Activated T-helper 2 cell treated with anti-CD3 and anti-CD28 coated beads, Interferon-gamma antibody, Interleukin-2, Interleukin-4, amounts not matched to agents 10 μg/mL and 5 μg/mL and 100 μg/mL, durations not matched to agents 14 hours and 24 hours and 36 hours (primary cell): Measurements from ENCODE around the gene MYO16. TPM values are rescaled to one million over a fixed set of nuclear protein-coding genes. Genes with fewer than 3 reads are reported as not detected.
"Not testable (repeated sequence)": the region's sequence is repeated elsewhere in the genome, so short reads cannot be mapped to it uniquely, and the experiment has no call there.

Experiments used
- DNase-seq: peaks from one replicate; pipeline ENCODE4 v3.0.0; 2021; ENCODE audit warnings: low spot score
- H3K27ac Mint-ChIP-seq: one replicate; pipeline ENCODE4 v1.8.0; 2021; ENCODE audit warnings: mixed read lengths
- H3K27me3 Mint-ChIP-seq: one replicate; pipeline ENCODE4 v1.8.0; 2021; ENCODE audit warnings: low read depth, mixed read lengths
- H3K36me3 Mint-ChIP-seq: one replicate; pipeline ENCODE4 v1.8.0; 2021; ENCODE audit warnings: low read depth, mixed read lengths
- H3K4me1 Mint-ChIP-seq: one replicate; pipeline ENCODE4 v1.8.0; 2021; ENCODE audit warnings: low read depth, mixed read lengths
- H3K4me3 Mint-ChIP-seq: one replicate; pipeline ENCODE4 v1.8.0; 2021; ENCODE audit warnings: low read depth, mild to moderate bottlenecking, moderate library complexity, mixed read lengths
- H3K9me3 Mint-ChIP-seq: one replicate; pipeline ENCODE4 v1.8.0; 2021; ENCODE audit warnings: mixed read lengths
- intact Hi-C: fragments of 100-400 bp; cut with micrococcal nuclease; formaldehyde crosslinking; loops from one replicate; pipeline ENCODE4 v1.15.1; 2023
- total RNA-seq: library from RNA; stranded (reverse); gene quantifications from 2 replicates; pipeline ENCODE4 v1.2.3, GENCODE V29; 2022

The MYO16 gene
- total RNA-seq, 1 donor from 2014 or later, result not detected

DNA sequence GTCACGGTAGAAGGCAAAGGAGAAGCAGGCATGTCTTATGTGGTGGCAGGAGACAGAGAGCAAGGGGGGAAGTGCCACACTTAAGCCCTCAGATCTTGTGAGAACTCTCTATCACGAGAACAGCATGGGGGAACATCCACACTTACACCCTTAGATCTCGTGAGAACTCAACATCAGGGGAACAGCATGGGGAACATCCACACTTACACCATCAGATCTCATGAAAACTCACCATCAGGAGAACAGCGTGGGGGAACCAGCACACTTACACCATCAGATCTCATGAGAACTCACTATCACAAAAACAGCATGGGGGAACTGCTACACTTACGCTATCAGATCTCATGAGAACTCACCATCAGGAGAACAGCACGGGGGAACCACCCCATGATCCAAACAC is 445.0 kb downstream of the MYO16 start:
- Mint-ChIP-seq H3K4me3 (no peak overlapping the region), H3K9me3 (no peaks in the 10 kb centered on the region), H3K4me1 (no peaks in the 10 kb centered on the region), H3K36me3 (no peaks in the 10 kb centered on the region), H3K27ac (no peak overlapping the region), H3K27me3 (no peaks in the 10 kb centered on the region)
- intact Hi-C loops, result no loop called here
- no peak for DNase-seq

DNA sequence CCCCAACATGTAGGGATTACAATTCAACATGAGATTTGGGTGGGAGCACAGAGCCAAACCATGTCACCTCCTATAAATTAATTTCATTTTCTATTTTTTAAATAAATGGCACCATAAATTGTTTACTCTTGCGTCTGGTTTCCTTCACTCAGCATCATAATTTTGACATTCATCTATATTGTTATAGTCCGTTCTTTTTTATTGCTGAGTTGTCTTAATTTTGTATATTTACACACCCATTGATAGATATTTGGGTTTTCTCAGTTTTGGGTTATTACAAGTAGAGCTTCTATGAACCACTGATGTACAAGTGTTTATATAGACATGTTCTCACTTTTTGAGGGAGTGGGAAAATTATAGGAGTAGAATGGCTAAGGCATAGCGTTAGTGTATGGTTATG is 445.4 kb downstream of the MYO16 start:
- no peak for DNase-seq
- Mint-ChIP-seq H3K4me3 (no peak overlapping the region), H3K9me3 (no peaks in the 10 kb centered on the region), H3K4me1 (no peaks in the 10 kb centered on the region), H3K27ac (no peak overlapping the region), H3K36me3 (no peaks in the 10 kb centered on the region), H3K27me3 (no peaks in the 10 kb centered on the region)
- intact Hi-C loops, result no loop called here

- no peaks in the 10 kb centered on the region for H3K9me3 Mint-ChIP-seq
- H3K4me3 Mint-ChIP-seq, result no peak overlapping the region
- no peak overlapping the region for H3K27ac Mint-ChIP-seq
These were observed 458.7 kb downstream of the MYO16 start for GRCh38 chr13:109087916-109088623.

DNA sequence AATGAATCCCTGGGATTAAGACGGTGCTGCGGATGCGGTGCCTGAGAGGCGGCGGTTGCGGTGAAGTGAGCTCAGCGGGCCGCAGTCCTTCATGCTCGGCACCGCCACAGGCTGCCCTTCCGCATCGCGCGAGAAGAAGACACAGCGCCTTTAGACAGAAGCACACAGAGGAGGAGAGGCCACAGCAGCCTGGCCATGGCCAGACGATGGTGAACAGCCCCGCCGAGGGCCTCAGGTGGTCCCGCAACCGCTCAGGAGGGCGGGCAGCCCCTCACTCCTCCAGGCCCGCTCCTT is 459.2 kb downstream of the MYO16 start:
- no peaks in the 10 kb centered on the region for H3K36me3 Mint-ChIP-seq
- no peak overlapping the region for H3K27ac Mint-ChIP-seq
- no peaks in the 10 kb centered on the region for H3K4me1 Mint-ChIP-seq
- no peaks in the 10 kb centered on the region for H3K27me3 Mint-ChIP-seq
- H3K9me3 Mint-ChIP-seq, result no peaks in the 10 kb centered on the region
- no peak for DNase-seq
- no peak overlapping the region for H3K4me3 Mint-ChIP-seq
- intact Hi-C loops, result no loop called here

More at GRCh38 chr13:109087916-109088623, 458.7 kb downstream of the MYO16 start:
- H3K27me3 Mint-ChIP-seq, result no peaks in the 10 kb centered on the region
- DNase-seq, result no peak
- intact Hi-C loops, result no loop called here
- no peaks in the 10 kb centered on the region for H3K36me3 Mint-ChIP-seq
- no peaks in the 10 kb centered on the region for H3K4me1 Mint-ChIP-seq

DNA sequence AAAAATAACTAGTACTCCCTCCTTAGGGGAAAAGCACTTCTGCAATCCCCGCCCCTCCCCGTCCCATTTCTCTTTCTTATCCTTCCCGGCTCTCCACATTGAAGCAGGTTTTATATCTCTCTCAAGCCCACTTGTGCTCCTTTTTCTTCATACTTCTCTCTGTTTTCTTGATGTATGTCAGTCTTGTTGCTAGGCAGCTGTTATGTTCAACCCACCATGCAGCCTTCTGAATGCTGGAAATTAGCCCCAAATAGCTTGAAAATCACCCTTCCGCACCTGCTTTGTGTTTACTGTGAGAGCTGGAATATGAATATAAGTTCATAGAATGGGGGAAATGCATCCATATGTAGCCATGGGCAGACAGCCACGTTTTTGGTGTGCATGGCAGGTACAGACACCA is 461.4 kb downstream of the MYO16 start:
- Mint-ChIP-seq H3K27me3 (no peaks in the 10 kb centered on the region), H3K36me3 (no peaks in the 10 kb centered on the region), H3K27ac (no peak overlapping the region), H3K9me3 (no peaks in the 10 kb centered on the region), H3K4me1 (no peaks in the 10 kb centered on the region), H3K4me3 (no peak overlapping the region)
- DNase-seq, result no peak
- intact Hi-C loops, result no loop called here

DNA sequence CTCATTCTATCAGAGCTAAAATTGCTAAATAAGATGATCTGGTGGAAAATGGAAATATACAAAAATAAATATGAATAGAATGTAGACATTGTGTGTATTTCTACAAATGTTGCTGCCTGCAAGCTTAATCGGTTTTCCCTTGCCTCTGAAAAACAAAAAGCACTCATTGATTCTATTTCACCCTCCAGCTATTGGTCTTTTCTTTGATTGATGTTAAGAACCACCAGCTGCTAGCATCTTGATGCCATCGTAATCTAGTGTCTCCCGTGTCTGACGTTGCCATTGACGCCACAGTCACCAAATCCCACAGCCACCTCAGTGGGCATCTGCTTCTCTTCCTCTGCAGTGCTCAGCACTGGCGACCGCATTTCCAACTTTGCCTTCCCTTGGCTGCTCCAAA is 461.8 kb downstream of the MYO16 start:
- DNase-seq, result no peak
- intact Hi-C loops, result no loop called here
- no peaks in the 10 kb centered on the region for H3K36me3 Mint-ChIP-seq
- H3K4me1 Mint-ChIP-seq, result no peaks in the 10 kb centered on the region
- H3K4me3 Mint-ChIP-seq, result no peak overlapping the region
- no peak overlapping the region for H3K27ac Mint-ChIP-seq
- no peaks in the 10 kb centered on the region for H3K27me3 Mint-ChIP-seq
- H3K9me3 Mint-ChIP-seq, result no peaks in the 10 kb centered on the region

- DNase-seq, H3K36me3 Mint-ChIP-seq, intact Hi-C loops, H3K4me1 Mint-ChIP-seq, H3K27me3 Mint-ChIP-seq, H3K9me3 Mint-ChIP-seq, H3K27ac Mint-ChIP-seq, H3K4me3 Mint-ChIP-seq: not testable (repeated sequence)
These were observed 462.8 kb downstream of the MYO16 start for GRCh38 chr13:109092186-109092585.

DNA sequence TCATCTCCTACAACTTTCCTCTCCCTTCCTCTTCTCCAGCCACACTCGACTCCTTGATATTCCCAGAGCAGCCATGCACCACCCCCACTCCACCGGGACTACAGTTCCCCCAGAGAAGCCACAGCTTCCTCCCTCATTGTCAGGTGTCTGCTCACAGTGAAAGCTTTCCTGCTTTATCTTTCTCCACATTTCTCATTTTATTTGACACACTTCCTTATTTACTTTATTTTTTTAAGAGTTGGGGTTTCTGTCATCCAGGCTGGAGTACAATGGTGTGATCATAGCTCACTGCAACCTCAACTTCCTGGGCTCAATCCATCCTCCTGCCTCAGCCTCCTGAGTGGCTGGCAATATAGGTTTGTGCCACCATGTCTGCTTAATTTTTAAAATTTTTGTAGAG is 464.6 kb downstream of the MYO16 start:
- no peaks in the 10 kb centered on the region for H3K4me1 Mint-ChIP-seq
- no peaks in the 10 kb centered on the region for H3K36me3 Mint-ChIP-seq
- no peak overlapping the region for H3K4me3 Mint-ChIP-seq
- no peaks in the 10 kb centered on the region for H3K27me3 Mint-ChIP-seq
- intact Hi-C loops, result no loop called here
- no peak for DNase-seq
- no peak overlapping the region for H3K27ac Mint-ChIP-seq
- H3K9me3 Mint-ChIP-seq, result no peaks in the 10 kb centered on the region

GRCh38 chr13:109095126-109095525 is 465.7 kb downstream of the MYO16 start:
- Mint-ChIP-seq H3K27me3 (no peaks in the 10 kb centered on the region), H3K4me3 (no peak overlapping the region), H3K4me1 (no peaks in the 10 kb centered on the region), H3K9me3 (no peaks in the 10 kb centered on the region), H3K36me3 (no peaks in the 10 kb centered on the region), H3K27ac (no peak overlapping the region)
- intact Hi-C loops, result no loop called here
- DNase-seq, result no peak

DNA sequence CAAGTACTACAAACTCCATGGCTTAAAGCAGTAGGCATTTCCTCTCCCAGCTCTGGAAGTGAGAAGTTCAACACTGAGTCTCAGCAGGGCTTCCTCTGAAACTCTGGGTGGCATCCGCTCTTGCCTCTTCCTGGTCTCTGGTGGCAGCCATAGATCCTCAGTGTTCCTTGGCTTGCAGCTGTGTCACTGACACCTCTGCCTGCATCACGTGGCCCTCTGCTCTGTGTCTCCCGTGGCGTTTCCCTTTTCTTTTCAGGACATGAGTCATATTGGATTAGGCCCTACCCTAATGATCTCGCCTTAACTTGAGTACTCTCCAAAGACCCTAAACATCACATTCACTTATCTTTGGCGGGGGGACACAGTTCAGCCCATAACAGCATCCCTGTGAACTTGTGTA is 466.7 kb downstream of the MYO16 start:
- no peaks in the 10 kb centered on the region for H3K9me3 Mint-ChIP-seq
- no peaks in the 10 kb centered on the region for H3K27me3 Mint-ChIP-seq
- intact Hi-C loops, result no loop called here
- no peak overlapping the region for H3K27ac Mint-ChIP-seq
- DNase-seq, result no peak
- H3K4me3 Mint-ChIP-seq, result no peak overlapping the region
- H3K4me1 Mint-ChIP-seq, result no peaks in the 10 kb centered on the region
- no peaks in the 10 kb centered on the region for H3K36me3 Mint-ChIP-seq

- H3K27ac Mint-ChIP-seq, result no peak overlapping the region
- intact Hi-C loops, result no loop called here
These were observed 471.4 kb downstream of the MYO16 start for GRCh38 chr13:109100705-109101304.

DNA sequence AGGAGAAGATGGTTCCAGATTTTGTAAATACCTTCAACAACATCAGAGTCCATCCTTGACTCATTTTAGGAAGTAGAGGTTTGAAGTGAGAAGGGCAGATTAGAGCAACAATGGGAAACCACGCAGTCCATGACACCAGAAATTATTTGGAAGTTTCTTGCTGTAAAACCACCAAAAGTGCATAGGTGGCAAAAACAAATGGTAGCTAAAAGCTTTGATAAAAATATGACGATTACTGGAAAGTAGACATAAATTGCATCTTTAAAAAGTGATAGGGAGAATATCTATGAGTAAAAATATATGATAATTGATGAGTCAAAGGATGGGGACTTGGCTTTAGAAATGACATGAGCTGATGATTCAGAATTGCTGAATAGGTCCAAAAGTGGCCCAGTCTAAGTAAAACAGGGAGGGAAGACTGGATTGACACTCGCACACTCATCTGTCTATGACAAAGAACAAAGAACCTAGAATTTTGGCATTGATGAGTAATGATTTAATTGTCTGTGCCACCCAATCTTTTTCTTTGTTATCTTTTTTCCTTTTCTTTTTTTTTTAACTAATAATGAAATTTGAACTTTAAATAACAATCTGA is 472.2 kb downstream of the MYO16 start:
- H3K27me3 Mint-ChIP-seq, result no peaks in the 10 kb centered on the region
- H3K4me3 Mint-ChIP-seq, result no peak overlapping the region
- no peaks in the 10 kb centered on the region for H3K9me3 Mint-ChIP-seq
- no peak for DNase-seq
- no peak overlapping the region for H3K27ac Mint-ChIP-seq
- intact Hi-C loops, result no loop called here
- no peaks in the 10 kb centered on the region for H3K36me3 Mint-ChIP-seq
- no peaks in the 10 kb centered on the region for H3K4me1 Mint-ChIP-seq

More at GRCh38 chr13:109100705-109101304, 471.4 kb downstream of the MYO16 start:
- H3K27me3 Mint-ChIP-seq, result no peaks in the 10 kb centered on the region
- no peaks in the 10 kb centered on the region for H3K36me3 Mint-ChIP-seq
- DNase-seq, result no peak
- H3K4me1 Mint-ChIP-seq, result no peaks in the 10 kb centered on the region
- no peaks in the 10 kb centered on the region for H3K9me3 Mint-ChIP-seq
- no peak overlapping the region for H3K4me3 Mint-ChIP-seq

GRCh38 chr13:109105899-109106298 is 476.5 kb downstream of the MYO16 start:
- Mint-ChIP-seq H3K36me3 (no peaks in the 10 kb centered on the region), H3K27ac (no peak overlapping the region), H3K27me3 (no peaks in the 10 kb centered on the region), H3K9me3 (no peaks in the 10 kb centered on the region), H3K4me3 (no peak overlapping the region), H3K4me1 (no peaks in the 10 kb centered on the region)
- intact Hi-C loops, result no loop called here
- no peak for DNase-seq
